PC-3 (cell line): Measurements from ENCODE around the gene ZNF783. TPM values are rescaled to one million over a fixed set of nuclear protein-coding genes. Genes with fewer than 3 reads are reported as not detected.

Source experiments
- ATAC-seq: fragments of 200-7000 bp; cut with Tn5 transposase; 2 replicates; pipeline ENCODE4 v1.9.1; 2020; ENCODE audit warnings: mild to moderate bottlenecking, moderate library complexity
- BruUV-seq: library from RNA; stranded (reverse); fragments of 400-500 nt; replicated peaks from 2 replicates; lab custom pipeline; 2021; lab: Mats Ljungman, UMichigan
- CTCF ChIA-PET: fragments of 300-600 bp; sonication (Branson Sonifier 250); formaldehyde crosslinking; loops from one replicate; lab custom pipeline; 2022; ENCODE audit warnings: antibody characterized with exemption; lab: Charles Lee
- POLR2A ChIA-PET: fragments of 300-600 bp; sonication (Branson Sonifier 250); formaldehyde crosslinking; loops from one replicate; lab custom pipeline; 2022; ENCODE audit warnings: antibody characterized with exemption; ENCODE audit not compliant: unreplicated experiment; lab: Charles Lee
- DNase-seq: peaks from one replicate; pipeline ENCODE4 v3.0.0-alpha.2; 2015
- H2AFZ ChIP-seq: fragments of 300-600 bp; sonication (generic); 2 replicates; pipeline ENCODE4 v1.6.0; 2016; ENCODE audit warnings: antibody characterized with exemption, low read length
- H3F3A ChIP-seq: fragments of 300-600 bp; sonication (generic); one replicate; pipeline ENCODE4 v1.6.0; 2017; ENCODE audit warnings: antibody characterized with exemption, low read length, control low read depth, mild to moderate bottlenecking; ENCODE audit not compliant: unreplicated experiment
- H3K27ac ChIP-seq: fragments of 300-600 bp; sonication (generic); 2 replicates; pipeline ENCODE4 v1.5.1; 2016; ENCODE audit warnings: mild to moderate bottlenecking, low read length
- H3K27me3 ChIP-seq: fragments of 300-600 bp; sonication (generic); 2 replicates; pipeline ENCODE4 v1.6.1; 2016; ENCODE audit warnings: low read length, mixed read lengths
- H3K36me3 ChIP-seq: fragments of 300-600 bp; sonication (generic); 2 replicates; pipeline ENCODE4 v1.6.1; 2016; ENCODE audit warnings: low read depth, mixed run types, low read length, mixed read lengths
- H3K4me1 ChIP-seq: fragments of 300-600 bp; sonication (generic); 2 replicates; pipeline ENCODE4 v1.5.1; 2016; ENCODE audit warnings: low read length; ENCODE audit not compliant: insufficient read depth
- H3K4me2 ChIP-seq: fragments of 300-600 bp; sonication (generic); 2 replicates; pipeline ENCODE4 v1.6.0; 2016; ENCODE audit warnings: low read length
- H3K4me3 ChIP-seq: fragments of 300-600 bp; sonication (generic); 2 replicates; pipeline ENCODE4 v1.5.1; 2016; ENCODE audit warnings: mild to moderate bottlenecking, low read length, mixed read lengths
- H3K79me2 ChIP-seq: fragments of 300-600 bp; sonication (generic); 2 replicates; pipeline ENCODE4 v1.6.1; 2017; ENCODE audit warnings: low read length, mixed read lengths
- H3K9ac ChIP-seq: fragments of 300-600 bp; sonication (generic); 2 replicates; pipeline ENCODE4 v1.6.0; 2016; ENCODE audit warnings: mild to moderate bottlenecking, low read length
- H3K9me2 ChIP-seq: fragments of 300-600 bp; sonication (generic); replicated peaks from 2 replicates; pipeline ENCODE4 v1.6.1; 2016; ENCODE audit warnings: mixed run types, low read length, mixed read lengths
- H3K9me3 ChIP-seq: fragments of 300-600 bp; sonication (generic); 2 replicates; pipeline ENCODE4 v1.6.1; 2016; ENCODE audit warnings: low read length, mixed read lengths
- H4K20me1 ChIP-seq: fragments of 300-600 bp; sonication (generic); 2 replicates; pipeline ENCODE4 v1.6.1; 2016; ENCODE audit warnings: low read length, mixed read lengths
- CTCF ChIP-seq: fragments of 300-600 bp; sonication (generic); conservative IDR thresholded peaks from 2 replicates; pipeline ENCODE4 v1.5.1; 2017; ENCODE audit warnings: antibody characterized with exemption, low read depth, mild to moderate bottlenecking, low read length
- EZH2 ChIP-seq: fragments of 300-600 bp; sonication (generic); IDR thresholded peaks from one replicate; pipeline ENCODE4 v1.6.1; 2017; ENCODE audit warnings: antibody characterized with exemption, mild to moderate bottlenecking, low read length; ENCODE audit not compliant: unreplicated experiment
- EZH2phosphoT487 ChIP-seq: fragments of 300-600 bp; sonication (generic); IDR thresholded peaks from 2 replicates; pipeline ENCODE4 v1.6.1; 2018; ENCODE audit warnings: mild to moderate bottlenecking, antibody characterized with exemption, low read length, borderline replicate concordance
- intact Hi-C: fragments of 100-400 bp; cut with micrococcal nuclease; formaldehyde crosslinking; loops from 2 replicates; pipeline ENCODE4 v1.9.0; 2023
- total RNA-seq: library from RNA; depleted of rRNA; stranded (reverse); fragments of >200 nt; gene quantifications from 2 replicates; pipeline ENCODE4 v1.2.3, GENCODE V29; 2014

The ZNF783 gene
- total RNA-seq, 1 experiment from 2014 or later, result 6.9 TPM

- Histone ChIP-seq H3F3A (no peaks in the 10 kb centered on the region), H3K9me3 (no peaks in the 10 kb centered on the region), H3K27ac (no peak overlapping the region), H3K4me1 (peaks cover 6% of the 10 kb centered on the region; the same call in 1 of the 2 replicates), H3K4me2 (no peak overlapping the region), H3K9ac (no peak overlapping the region), H3K27me3 (no peaks in the 10 kb centered on the region), H3K36me3 (peaks cover 22% of the 10 kb centered on the region), H3K4me3 (no peak overlapping the region), H2AFZ (no peak overlapping the region), H3K79me2 (peaks cover 19% of the 10 kb centered on the region), H3K9me2 (no peaks in the 10 kb centered on the region), H4K20me1 (no peaks in the 10 kb centered on the region)
- no peak for TF ChIP-seq CTCF
- TF ChIP-seq EZH2phosphoT487, result no peak
- no peak for TF ChIP-seq EZH2
- intact Hi-C loops, result no loop called here
- ChIA-PET POLR2A (no interaction called here), CTCF (no interaction called here)
- BruUV-seq, result no TSS peak
- no peak for DNase-seq
- no peak for ATAC-seq
Observed at GRCh38 chr7:149252378-149252777, 9.6 kb upstream of the ZNF783 start.

DNA sequence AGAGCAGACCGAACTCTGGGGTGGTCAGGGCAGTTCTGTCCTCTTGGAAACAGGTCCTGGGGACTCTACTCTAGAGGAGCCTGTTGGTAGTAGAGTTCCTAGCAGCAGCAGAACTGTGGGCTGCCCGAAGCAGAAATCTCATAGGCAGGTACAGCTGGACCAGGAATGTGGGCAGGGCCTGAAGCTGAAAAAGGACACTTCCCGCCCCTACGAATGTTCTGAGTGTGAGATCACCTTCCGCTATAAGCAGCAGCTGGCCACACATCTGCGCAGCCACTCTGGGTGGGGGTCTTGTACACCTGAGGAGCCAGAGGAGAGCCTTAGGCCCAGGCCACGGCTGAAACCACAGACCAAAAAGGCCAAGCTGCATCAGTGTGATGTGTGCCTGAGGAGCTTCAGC, 8.3 kb upstream of the ZNF783 start:
- Histone ChIP-seq H3F3A (no peaks in the 10 kb centered on the region), H3K9me2 (no peaks in the 10 kb centered on the region), H3K9me3 (no peaks in the 10 kb centered on the region), H4K20me1 (no peaks in the 10 kb centered on the region), H3K9ac (no peak overlapping the region), H3K4me3 (no peak overlapping the region), H2AFZ (no peak overlapping the region), H3K27me3 (no peaks in the 10 kb centered on the region), H3K4me2 (no peak overlapping the region), H3K4me1 (peaks cover 7% of the 10 kb centered on the region; the same call in 1 of the 2 replicates), H3K27ac (no peak overlapping the region), H3K79me2 (peaks cover 6% of the 10 kb centered on the region; the same call in 1 of the 2 replicates), H3K36me3 (peaks cover 22% of the 10 kb centered on the region)
- ChIA-PET POLR2A (no interaction called here), CTCF (no interaction called here)
- TF ChIP-seq CTCF, result no peak
- no peak for TF ChIP-seq EZH2
- TF ChIP-seq EZH2phosphoT487, result no peak
- BruUV-seq, result no TSS peak
- ATAC-seq (no peak), DNase-seq (no peak)
- intact Hi-C loops, result no loop called here

DNA sequence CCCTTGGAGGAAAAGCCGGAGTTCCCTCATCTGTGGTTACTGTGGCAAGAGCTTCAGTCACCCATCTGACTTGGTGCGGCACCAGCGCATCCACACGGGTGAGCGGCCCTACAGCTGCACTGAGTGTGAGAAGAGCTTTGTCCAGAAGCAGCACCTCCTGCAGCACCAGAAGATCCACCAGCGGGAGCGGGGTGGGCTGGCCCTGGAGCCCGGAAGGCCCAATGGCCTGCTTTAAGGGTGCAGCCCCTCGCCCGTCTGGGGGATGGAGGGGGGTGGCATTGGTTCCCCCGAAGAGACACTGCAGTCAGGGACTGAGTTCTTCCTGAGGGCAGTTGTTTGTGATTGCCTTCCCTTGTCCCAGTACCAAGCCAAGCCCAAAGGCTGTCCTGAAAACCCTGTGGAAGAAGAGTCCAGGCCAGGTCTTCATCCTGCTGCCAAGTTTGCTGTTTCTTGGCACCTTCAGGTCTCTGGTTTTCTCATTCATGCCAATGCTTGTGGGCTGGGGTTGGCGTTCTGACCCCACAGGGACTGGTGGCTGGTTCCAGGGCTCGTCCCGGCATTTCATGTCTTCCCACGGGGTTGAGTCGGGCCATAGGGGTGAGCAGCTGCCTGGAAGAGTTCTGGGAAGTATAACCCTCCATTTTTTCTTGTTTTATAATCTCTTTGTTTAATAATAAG, 7.7 kb upstream of the ZNF783 start:
- no peak for TF ChIP-seq EZH2
- TF ChIP-seq EZH2phosphoT487, result no peak
- no peak for TF ChIP-seq CTCF
- BruUV-seq, result no TSS peak
- H3K79me2 ChIP-seq, result no peaks in the 10 kb centered on the region
- H3F3A ChIP-seq, result no peaks in the 10 kb centered on the region
- H3K4me1 ChIP-seq, result peaks cover 7% of the 10 kb centered on the region; the same call in 1 of the 2 replicates
- CTCF ChIA-PET, result no interaction called here
- intact Hi-C loops, result no loop called here
- H2AFZ ChIP-seq, result no peak overlapping the region
- H4K20me1 ChIP-seq, result no peaks in the 10 kb centered on the region
- H3K9me3 ChIP-seq, result no peaks in the 10 kb centered on the region
- H3K27ac ChIP-seq, result no peak overlapping the region
- DNase-seq (no peak), ATAC-seq (no peak)
- POLR2A ChIA-PET, result no interaction called here
- H3K36me3 ChIP-seq, result peaks cover 22% of the 10 kb centered on the region
- H3K9ac ChIP-seq, result no peak overlapping the region
- no peaks in the 10 kb centered on the region for H3K27me3 ChIP-seq
- H3K4me3 ChIP-seq, result no peak overlapping the region
- no peak overlapping the region for H3K4me2 ChIP-seq
- no peaks in the 10 kb centered on the region for H3K9me2 ChIP-seq
